ENCODE measurements around the gene PRKCE. TPM values are rescaled to one million over a fixed set of nuclear protein-coding genes. Genes with fewer than 3 reads are reported as not detected.

PRKCE gene
- total and polyA plus RNA-seq, 2 donors (not counting 3 experiments of a cell fraction or from before 2014, with no cell fraction given), result 27.9 to 33.9 TPM

DNA sequence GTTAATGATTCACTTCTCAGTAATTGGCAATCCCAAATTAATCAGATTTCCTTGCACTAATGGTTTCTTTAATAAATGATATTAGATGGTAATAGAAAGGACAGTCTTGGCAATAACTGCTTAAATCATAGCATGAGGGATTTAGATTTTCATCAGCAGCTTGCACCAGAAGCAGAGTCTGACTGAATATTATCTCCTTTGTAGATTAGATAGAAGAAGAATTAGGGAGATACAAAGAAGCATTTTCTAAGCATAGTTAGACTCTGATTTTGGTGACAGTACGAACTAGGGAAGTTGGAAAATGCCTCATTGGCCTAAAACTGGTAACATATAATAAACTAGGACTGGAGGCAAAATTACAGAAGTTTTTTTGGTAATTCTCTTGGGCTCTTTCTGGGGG, 412.9 kb downstream of the PRKCE start:
- Histone ChIP-seq H3K79me2 (ENCODE audit: control insufficient read depth, insufficient read depth, low read length) (no peaks in the 10 kb centered on the region), H3K27ac (ENCODE audit: insufficient read depth, low read depth, low read length) (no peak overlapping the region), H3K9me3 (replicated peaks; ENCODE audit: control insufficient read depth, insufficient read depth, low read length) (no peaks in the 10 kb centered on the region), H3K36me3 (ENCODE audit: control insufficient read depth in 2 of 2, extremely low read depth in 1 of 2, insufficient read depth in 2 of 2, low read length in 2 of 2) (no peaks in the 10 kb centered on the region), H3K9me1 (replicated peaks; ENCODE audit: control insufficient read depth, extremely low read depth, insufficient read depth, low read length) (no peaks in the 10 kb centered on the region), H2AFZ (ENCODE audit: low read depth, low read length) (no peak overlapping the region), H3K27me3 (ENCODE audit: control insufficient read depth in 2 of 2, insufficient read depth in 2 of 2, low read length in 2 of 2) (no peaks in the 10 kb centered on the region), H3K4me1 (ENCODE audit: control insufficient read depth, extremely low read depth, insufficient read depth, low read length) (peaks cover 42% of the 10 kb centered on the region), H3K4me2 (ENCODE audit: insufficient read depth, low read length) (no peak overlapping the region), H4K20me1 (replicated peaks; ENCODE audit: control insufficient read depth, extremely low read depth, insufficient read depth, low read length) (no peaks in the 10 kb centered on the region), H3K9ac (replicated peaks; ENCODE audit: extremely low read depth, insufficient read depth, low read length) (no peak overlapping the region), H3K4me3 (replicated peaks in 1 of 3; ENCODE audit: insufficient read depth in 1 of 3, low read depth in 1 of 3, low read length in 3 of 3) (no peak overlapping the region)
- no peak for FAIRE-seq
- ChIA-PET CTCF (interaction anchor here (1.3 to 2.6 kb wide), 2 partner anchors 34 to 230 kb away, joined by 4 to 39 read pairs; no protein-coding TSS in a partner anchor), POLR2A (no interaction called here)
- intact Hi-C loops (cut with micrococcal nuclease) (no loop called here), dilution Hi-C loops (cut with MboI; ENCODE audit: extremely low pct_ligation_motif_present, low sequenced_read_pairs) (no loop called here)
- no peak for TF ChIP-seq MAX (IDR thresholded peaks at IDR 0.05; ENCODE audit: insufficient read depth, insufficient read length)
- TF ChIP-seq CTCF (IDR thresholded peaks at IDR 0.05; ENCODE audit: extremely low read depth in 1 of 2, insufficient read depth in 1 of 2, low read depth in 1 of 2, low read length in 2 of 2), result no peak
- no peak for TF ChIP-seq JUN (IDR thresholded peaks at IDR 0.05; ENCODE audit: borderline replicate concordance, insufficient read depth, insufficient read length, low read depth)
- no peak for TF ChIP-seq EZH2 (IDR thresholded peaks at IDR 0.05; ENCODE audit: borderline replicate concordance, low read depth, low read length, severe bottlenecking)
- TF ChIP-seq POLR2AphosphoS5 (IDR thresholded peaks at IDR 0.05; ENCODE audit: insufficient read depth, low read depth, low read length), result no peak
- no peak for TF ChIP-seq FOS (IDR thresholded peaks at IDR 0.05; ENCODE audit: borderline replicate concordance, insufficient read depth, low read length)
- TF ChIP-seq GATA2 (IDR thresholded peaks at IDR 0.05; ENCODE audit: insufficient read depth, insufficient read length, low read depth, low read length), result no peak
- TF ChIP-seq POLR2A (IDR thresholded peaks at IDR 0.05; ENCODE audit: low read depth, low read length), result no peak
- no peak for TF ChIP-seq MYC (IDR thresholded peaks at IDR 0.05; ENCODE audit: low read depth, low read length)
- DNase-seq (ENCODE audit: low read depth, low spot score), result no peak
- no TSS peak for BruUV-seq (replicated peaks)
